ENCODE data around the gene PLOD2. TPM values are rescaled to one million over a fixed set of nuclear protein-coding genes. Genes with fewer than 3 reads are reported as not detected.
A peak's percentile ranks its signal among the peaks of the same experiment; 100 is the strongest.

The PLOD2 gene
- total RNA-seq, 1 donor from 2014 or later: 29.2 TPM

DNA sequence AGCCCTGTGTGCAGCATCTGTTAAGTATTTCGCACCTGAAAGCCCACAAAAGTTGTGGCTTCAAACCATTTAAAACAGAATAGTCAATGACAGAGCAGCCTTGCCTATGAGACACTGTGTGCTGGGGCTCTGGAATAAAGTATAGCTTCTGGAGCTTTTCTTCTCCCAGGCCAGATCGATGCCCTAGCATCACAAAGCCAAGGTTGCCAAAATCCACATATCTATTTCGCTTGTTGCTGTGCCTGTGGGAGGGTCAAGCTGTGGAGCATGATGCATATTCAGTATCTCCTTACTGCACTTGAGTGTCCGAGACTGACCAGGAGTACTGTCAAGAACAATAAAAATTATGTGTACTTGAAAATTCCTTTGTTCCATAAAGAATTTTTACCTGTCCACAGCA lies 7.6 kb downstream of the PLOD2 start:
- Histone ChIP-seq H3K27me3 (no peaks in the 10 kb centered on the region), H3K36me3 (no peaks in the 10 kb centered on the region), H3F3A (ENCODE audit: low read depth) (no peaks in the 10 kb centered on the region), H3K9ac (no peak overlapping the region), H3K27ac (no peak overlapping the region), H3K9me3 (ENCODE audit: low read depth) (no peaks in the 10 kb centered on the region), H3K4me3 (no peak overlapping the region), H4K20me1 (ENCODE audit: low read depth) (no peaks in the 10 kb centered on the region), H3K4me1 (no peaks in the 10 kb centered on the region), H3K4me2 (no peak overlapping the region), H2AFZ (replicated peaks) (no peak overlapping the region), H3K79me2 (ENCODE audit: low read depth) (no peaks in the 10 kb centered on the region)
- H3K9me3 Mint-ChIP-seq: no peaks in the 10 kb centered on the region
- H3K36me3 Mint-ChIP-seq: peaks cover 4% of the 10 kb centered on the region
- no peak overlapping the region for H3K27ac Mint-ChIP-seq
- TF ChIP-seq EZH2 (IDR thresholded peaks at IDR 0.05): no peak
- TF ChIP-seq, protein P1, sequence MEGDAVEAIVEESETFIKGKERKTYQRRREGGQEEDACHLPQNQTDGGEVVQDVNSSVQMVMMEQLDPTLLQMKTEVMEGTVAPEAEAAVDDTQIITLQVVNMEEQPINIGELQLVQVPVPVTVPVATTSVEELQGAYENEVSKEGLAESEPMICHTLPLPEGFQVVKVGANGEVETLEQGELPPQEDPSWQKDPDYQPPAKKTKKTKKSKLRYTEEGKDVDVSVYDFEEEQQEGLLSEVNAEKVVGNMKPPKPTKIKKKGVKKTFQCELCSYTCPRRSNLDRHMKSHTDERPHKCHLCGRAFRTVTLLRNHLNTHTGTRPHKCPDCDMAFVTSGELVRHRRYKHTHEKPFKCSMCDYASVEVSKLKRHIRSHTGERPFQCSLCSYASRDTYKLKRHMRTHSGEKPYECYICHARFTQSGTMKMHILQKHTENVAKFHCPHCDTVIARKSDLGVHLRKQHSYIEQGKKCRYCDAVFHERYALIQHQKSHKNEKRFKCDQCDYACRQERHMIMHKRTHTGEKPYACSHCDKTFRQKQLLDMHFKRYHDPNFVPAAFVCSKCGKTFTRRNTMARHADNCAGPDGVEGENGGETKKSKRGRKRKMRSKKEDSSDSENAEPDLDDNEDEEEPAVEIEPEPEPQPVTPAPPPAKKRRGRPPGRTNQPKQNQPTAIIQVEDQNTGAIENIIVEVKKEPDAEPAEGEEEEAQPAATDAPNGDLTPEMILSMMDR (IDR thresholded peaks at IDR 0.05): no peak
- no peak for TF ChIP-seq EZH2phosphoT487 (IDR thresholded peaks at IDR 0.05)
- H3K27me3 Mint-ChIP-seq (ENCODE audit: insufficient read depth, low read depth): peaks cover 4% of the 10 kb centered on the region
- H3K4me3 Mint-ChIP-seq: no peak overlapping the region
- no peak for DNase-seq (ENCODE audit: low spot score)
- H3K4me1 Mint-ChIP-seq: peaks cover 12% of the 10 kb centered on the region

DNA sequence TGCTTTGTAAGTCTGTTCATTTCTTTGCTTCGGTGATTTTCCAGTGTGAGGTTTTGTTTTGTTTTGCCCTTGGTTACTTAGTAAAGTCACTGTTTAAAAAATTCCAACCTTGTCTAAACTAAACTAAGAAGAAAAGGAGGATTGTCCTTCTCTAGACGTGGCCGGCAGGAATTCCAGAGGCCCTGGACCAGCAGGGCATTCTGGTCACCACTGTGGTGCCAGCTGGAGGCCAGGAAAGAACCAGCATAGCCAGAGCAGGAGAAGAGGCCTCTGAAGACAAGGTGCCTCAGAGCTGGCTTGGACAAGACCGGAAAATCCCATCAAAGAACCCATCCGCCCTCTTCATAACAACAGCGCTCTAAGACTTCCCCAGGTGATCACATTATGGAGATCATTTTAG lies 8.2 kb downstream of the PLOD2 start:
- Histone ChIP-seq H3K4me3 (no peak overlapping the region), H3K27ac (no peak overlapping the region), H3K9me3 (ENCODE audit: low read depth) (no peaks in the 10 kb centered on the region), H3K4me2 (no peak overlapping the region), H3K79me2 (ENCODE audit: low read depth) (no peaks in the 10 kb centered on the region), H4K20me1 (ENCODE audit: low read depth) (no peaks in the 10 kb centered on the region), H2AFZ (replicated peaks) (no peak overlapping the region), H3K9ac (no peak overlapping the region), H3K36me3 (no peaks in the 10 kb centered on the region), H3F3A (ENCODE audit: low read depth) (no peaks in the 10 kb centered on the region), H3K4me1 (no peaks in the 10 kb centered on the region), H3K27me3 (no peaks in the 10 kb centered on the region)
- H3K36me3 Mint-ChIP-seq: peaks cover 4% of the 10 kb centered on the region
- no peak overlapping the region for H3K27ac Mint-ChIP-seq
- DNase-seq (ENCODE audit: low spot score): peak; percentile 12
- H3K27me3 Mint-ChIP-seq (ENCODE audit: insufficient read depth, low read depth): peaks cover 4% of the 10 kb centered on the region
- no peak for TF ChIP-seq EZH2phosphoT487 (IDR thresholded peaks at IDR 0.05)
- TF ChIP-seq, protein P1 (IDR thresholded peaks at IDR 0.05): no peak
- no peak for TF ChIP-seq EZH2 (IDR thresholded peaks at IDR 0.05)
- H3K4me3 Mint-ChIP-seq: no peak overlapping the region
- no peaks in the 10 kb centered on the region for H3K9me3 Mint-ChIP-seq
- peaks cover 12% of the 10 kb centered on the region for H3K4me1 Mint-ChIP-seq

DNA sequence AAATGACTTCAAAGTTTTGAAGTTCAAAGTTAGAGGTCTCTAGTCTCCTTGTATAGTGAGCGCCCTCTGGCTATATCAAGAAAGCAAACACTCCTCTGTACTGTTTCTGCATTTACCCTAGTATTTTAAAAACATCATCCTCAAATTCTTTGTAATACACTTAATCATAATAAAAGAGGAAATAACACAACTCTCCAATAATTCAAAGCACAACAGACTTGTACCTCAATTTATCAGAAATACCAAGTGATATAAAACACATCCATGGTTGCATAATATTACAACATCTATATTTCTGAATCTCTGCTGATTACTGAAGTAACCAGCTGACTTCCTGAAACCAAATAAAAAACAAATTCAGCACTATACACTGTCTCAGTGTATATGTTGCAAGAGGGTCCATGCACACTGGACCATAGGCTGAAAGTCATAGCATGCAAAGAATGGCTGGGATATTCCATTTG lies 12.5 kb downstream of the PLOD2 start:
- H3K9me3 Mint-ChIP-seq: no peaks in the 10 kb centered on the region
- Histone ChIP-seq H4K20me1 (ENCODE audit: low read depth) (no peaks in the 10 kb centered on the region), H3K27ac (no peak overlapping the region), H3K9me3 (ENCODE audit: low read depth) (no peaks in the 10 kb centered on the region), H3K4me3 (no peak overlapping the region), H2AFZ (replicated peaks) (no peak overlapping the region), H3K79me2 (ENCODE audit: low read depth) (no peaks in the 10 kb centered on the region), H3K4me1 (no peaks in the 10 kb centered on the region), H3K9ac (no peak overlapping the region), H3K36me3 (no peaks in the 10 kb centered on the region), H3K4me2 (no peak overlapping the region), H3F3A (ENCODE audit: low read depth) (no peaks in the 10 kb centered on the region), H3K27me3 (no peaks in the 10 kb centered on the region)
- H3K4me3 Mint-ChIP-seq: no peak overlapping the region
- no peak for DNase-seq (ENCODE audit: low spot score)
- no peak overlapping the region for H3K27ac Mint-ChIP-seq
- TF ChIP-seq EZH2 (IDR thresholded peaks at IDR 0.05) (no peak), EZH2phosphoT487 (IDR thresholded peaks at IDR 0.05) (no peak)
- TF ChIP-seq, protein P1 (IDR thresholded peaks at IDR 0.05): no peak
- H3K36me3 Mint-ChIP-seq: peaks cover 4% of the 10 kb centered on the region
- H3K27me3 Mint-ChIP-seq (ENCODE audit: insufficient read depth, low read depth): peaks cover 4% of the 10 kb centered on the region
- peaks cover 12% of the 10 kb centered on the region for H3K4me1 Mint-ChIP-seq
